Measurements from ENCODE around the gene NT5C. TPM values are rescaled to one million over a fixed set of nuclear protein-coding genes. Genes with fewer than 3 reads are reported as not detected.

Gene NT5C
- total RNA-seq, 2 donors from 2014 or later = 120 to 166 TPM

- WGBS = 86% methylated on average over 7 of the region's 7 CpGs
- H3K4me3 ChIP-seq = no peak overlapping the region
- no peaks in the 10 kb centered on the region for H3K9me3 ChIP-seq
- no peaks in the 10 kb centered on the region for H3K27me3 ChIP-seq (replicated peaks; ENCODE audit: insufficient read depth)
- H3K27ac ChIP-seq = no peak overlapping the region
- TF ChIP-seq POLR2AphosphoS5 (IDR thresholded peaks at IDR 0.05) (no peak), POLR2A (IDR thresholded peaks at IDR 0.05) (no peak), CTCF (IDR thresholded peaks at IDR 0.05) (no peak)
- intact Hi-C loops (cut with DNase I) = no loop called here
- DNase-seq (ENCODE audit: low spot score) = no peak
- no peaks in the 10 kb centered on the region for H3K36me3 ChIP-seq
- peaks cover 6% of the 10 kb centered on the region for H3K4me1 ChIP-seq (replicated peaks)
These were observed 32.7 kb downstream of the NT5C start for GRCh38 chr17:75098861-75099260.

- no peak overlapping the region for H3K27ac ChIP-seq
- no peaks in the 10 kb centered on the region for H3K36me3 ChIP-seq
- H3K9me3 ChIP-seq = no peaks in the 10 kb centered on the region
- WGBS = 94% methylated on average over 7 of the region's 7 CpGs
- H3K4me1 ChIP-seq (replicated peaks) = peaks cover 13% of the 10 kb centered on the region
- TF ChIP-seq POLR2A (IDR thresholded peaks at IDR 0.05) (no peak), CTCF (IDR thresholded peaks at IDR 0.05) (no peak), POLR2AphosphoS5 (IDR thresholded peaks at IDR 0.05) (no peak)
- intact Hi-C loops (cut with DNase I) = no loop called here
- no peak overlapping the region for H3K4me3 ChIP-seq
- no peak for DNase-seq (ENCODE audit: low spot score)
- H3K27me3 ChIP-seq (replicated peaks; ENCODE audit: insufficient read depth) = no peaks in the 10 kb centered on the region
These were observed 33.7 kb downstream of the NT5C start for GRCh38 chr17:75097865-75098264.

GRCh38 chr17:75096082-75096625 is 35.4 kb downstream of the NT5C start:
- Histone ChIP-seq H3K27ac (peak overlapping the region; percentile 54 to 61), H3K9me3 (no peaks in the 10 kb centered on the region), H3K4me1 (replicated peaks) (peaks cover 17% of the 10 kb centered on the region), H3K27me3 (replicated peaks; ENCODE audit: insufficient read depth) (no peaks in the 10 kb centered on the region), H3K36me3 (no peaks in the 10 kb centered on the region), H3K4me3 (no peak overlapping the region)
- intact Hi-C loops (cut with DNase I) = no loop called here
- WGBS = 41% methylated on average over 14 of the region's 14 CpGs
- peak; percentile 80 for DNase-seq (ENCODE audit: low spot score)
- TF ChIP-seq POLR2AphosphoS5 (IDR thresholded peaks at IDR 0.05) (peak; percentile 84), CTCF (IDR thresholded peaks at IDR 0.05) (no peak), POLR2A (IDR thresholded peaks at IDR 0.05) (peak; percentile 42)

- Histone ChIP-seq H3K27me3 (replicated peaks; ENCODE audit: insufficient read depth) (no peaks in the 10 kb centered on the region), H3K36me3 (no peaks in the 10 kb centered on the region), H3K9me3 (no peaks in the 10 kb centered on the region), H3K4me1 (replicated peaks) (peaks cover 17% of the 10 kb centered on the region), H3K27ac (no peak overlapping the region), H3K4me3 (no peak overlapping the region)
- TF ChIP-seq POLR2AphosphoS5 (IDR thresholded peaks at IDR 0.05) = no peak
- TF ChIP-seq POLR2A (IDR thresholded peaks at IDR 0.05) = no peak
- no peak for TF ChIP-seq CTCF (IDR thresholded peaks at IDR 0.05)
- WGBS = 81% methylated on average over 14 of the region's 16 CpGs
- intact Hi-C loops (cut with DNase I) = no loop called here
- DNase-seq (ENCODE audit: low spot score) = no peak
These were observed 36.6 kb downstream of the NT5C start for GRCh38 chr17:75094871-75095399.

GRCh38 chr17:75093548-75094158 is 37.9 kb downstream of the NT5C start:
- Histone ChIP-seq H3K9me3 (no peaks in the 10 kb centered on the region), H3K27me3 (replicated peaks; ENCODE audit: insufficient read depth) (no peaks in the 10 kb centered on the region), H3K4me3 (no peak overlapping the region), H3K27ac (peak overlapping the region; percentile 70 to 78), H3K4me1 (replicated peaks) (peaks cover 17% of the 10 kb centered on the region), H3K36me3 (no peaks in the 10 kb centered on the region)
- TF ChIP-seq CTCF (IDR thresholded peaks at IDR 0.05) = no peak
- TF ChIP-seq POLR2A (IDR thresholded peaks at IDR 0.05) = no peak
- no peak for TF ChIP-seq POLR2AphosphoS5 (IDR thresholded peaks at IDR 0.05)
- WGBS = 77% methylated on average over 16 of the region's 18 CpGs
- intact Hi-C loops (cut with DNase I) = no loop called here
- no peak for DNase-seq (ENCODE audit: low spot score)
